Measurements from ENCODE around the gene PPP1R9B.

The PPP1R9B gene

GRCh38 chr17:50172130-50172529, 21.7 kb upstream of the PPP1R9B start:
- TF ChIP-seq CTCF (IDR thresholded peaks at IDR 0.05; ENCODE audit: low read depth, low read length, missing control alignments): no peak
- DNase-seq (ENCODE audit: extremely low read depth, low read depth): no peak
- no peak overlapping the region for H3K4me3 ChIP-seq (replicated peaks; ENCODE audit: low read depth, low read length)

- DNase-seq (ENCODE audit: extremely low read depth, low read depth): no peak
- H3K4me3 ChIP-seq (replicated peaks; ENCODE audit: low read depth, low read length): no peak overlapping the region
- TF ChIP-seq CTCF (IDR thresholded peaks at IDR 0.05; ENCODE audit: low read depth, low read length, missing control alignments): no peak
These were observed 21.0 kb upstream of the PPP1R9B start for GRCh38 chr17:50171371-50172071.

DNA sequence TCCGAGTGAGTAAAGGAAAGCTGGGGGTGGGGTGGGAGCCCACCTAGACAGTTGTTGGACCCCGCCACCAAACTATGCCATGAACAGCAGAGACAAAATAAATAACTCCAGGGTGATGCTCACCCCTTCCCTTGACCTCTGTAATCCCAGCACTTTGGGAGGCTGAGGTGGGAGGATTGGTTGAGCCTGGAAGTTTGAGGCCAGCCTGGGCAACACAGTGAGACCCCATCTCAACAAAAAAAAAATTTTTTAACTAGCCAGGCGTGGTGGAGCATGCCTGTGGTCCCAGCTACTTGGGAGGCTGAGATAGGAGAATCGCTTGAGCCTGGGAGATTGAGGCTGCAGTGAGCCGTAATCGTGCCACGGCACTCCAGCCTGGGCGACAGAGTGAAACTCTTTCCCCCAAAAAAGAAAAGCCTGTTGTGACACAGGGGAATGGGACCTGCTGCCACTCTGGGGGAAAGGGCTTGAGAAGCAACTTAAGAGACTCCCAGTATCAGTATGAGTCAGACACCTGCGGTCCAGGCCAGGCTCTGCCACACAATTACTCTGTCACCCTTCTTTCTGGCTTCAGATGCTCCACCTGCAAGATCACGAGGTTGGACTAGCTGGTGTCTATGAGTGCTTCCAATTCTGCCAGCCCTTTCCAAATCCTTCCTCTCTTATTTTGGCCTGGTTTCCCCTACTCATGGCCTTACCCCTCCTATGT, 20.3 kb upstream of the PPP1R9B start:
- no peak for TF ChIP-seq CTCF (IDR thresholded peaks at IDR 0.05; ENCODE audit: low read depth, low read length, missing control alignments)
- DNase-seq (ENCODE audit: extremely low read depth, low read depth): no peak
- H3K4me3 ChIP-seq (replicated peaks; ENCODE audit: low read depth, low read length): no peak overlapping the region

GRCh38 chr17:50169881-50170459, 19.5 kb upstream of the PPP1R9B start:
- DNase-seq (ENCODE audit: extremely low read depth, low read depth): no peak
- no peak for TF ChIP-seq CTCF (IDR thresholded peaks at IDR 0.05; ENCODE audit: low read depth, low read length, missing control alignments)
- H3K4me3 ChIP-seq (replicated peaks; ENCODE audit: low read depth, low read length): no peak overlapping the region

DNA sequence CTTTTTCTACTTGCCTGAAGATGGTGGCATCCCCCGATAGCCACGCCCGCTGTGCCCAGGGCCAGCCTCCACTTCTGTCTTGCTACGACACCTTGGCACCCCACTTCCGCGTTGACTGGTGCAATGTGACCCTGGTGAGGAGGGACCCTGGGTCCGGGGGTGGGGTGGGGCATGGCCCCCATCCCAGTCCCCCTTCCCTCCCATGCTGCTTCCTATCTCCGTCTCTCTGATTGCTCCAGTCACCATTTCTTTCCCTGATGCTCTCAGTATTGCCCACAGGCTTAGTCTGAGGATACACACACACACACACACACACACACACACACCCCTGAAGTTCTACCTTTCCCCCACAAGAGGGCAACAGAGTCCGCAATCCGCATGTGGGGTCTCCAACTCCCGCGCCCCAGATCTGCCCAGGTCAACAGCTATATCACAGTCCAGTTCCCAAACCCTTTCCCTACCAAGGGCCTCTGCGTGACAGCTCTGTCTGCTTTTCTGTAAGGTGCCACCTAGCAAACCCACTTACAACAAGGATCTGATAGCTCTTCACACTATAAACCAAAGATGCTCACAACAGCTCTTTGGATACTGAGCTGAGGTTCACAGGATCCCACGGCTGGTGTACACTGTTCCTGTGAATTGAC, 18.8 kb upstream of the PPP1R9B start:
- no peak for DNase-seq (ENCODE audit: extremely low read depth, low read depth)
- peak; percentile 91 for TF ChIP-seq CTCF (IDR thresholded peaks at IDR 0.05; ENCODE audit: low read depth, low read length, missing control alignments)
- no peak overlapping the region for H3K4me3 ChIP-seq (replicated peaks; ENCODE audit: low read depth, low read length)

DNA sequence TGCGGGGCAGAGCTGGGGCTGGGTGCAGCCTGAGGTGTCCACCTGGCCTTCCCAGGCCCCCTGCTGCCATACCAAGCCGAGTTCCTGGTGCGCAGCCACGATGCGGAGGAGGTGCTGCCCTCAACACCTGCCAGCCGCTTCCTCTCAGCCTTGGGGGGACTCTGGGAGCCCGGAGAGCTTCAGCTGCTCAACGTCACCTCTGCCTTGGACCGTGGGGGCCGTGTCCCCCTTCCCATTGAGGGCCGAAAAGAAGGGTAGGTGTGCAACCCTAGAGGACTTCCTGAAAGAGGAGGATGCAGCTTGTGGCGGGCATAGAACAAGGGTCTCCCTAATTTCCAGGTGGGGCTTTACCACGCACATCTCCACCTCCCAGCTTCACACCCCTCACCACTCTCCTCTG, 17.8 kb upstream of the PPP1R9B start:
- H3K4me3 ChIP-seq (replicated peaks; ENCODE audit: low read depth, low read length): no peak overlapping the region
- no peak for DNase-seq (ENCODE audit: extremely low read depth, low read depth)
- TF ChIP-seq CTCF (IDR thresholded peaks at IDR 0.05; ENCODE audit: low read depth, low read length, missing control alignments): no peak
